Activated naive CD8-positive, alpha-beta T cell treated with anti-CD3 and anti-CD28 coated beads for 36 hours (primary cell): ENCODE measurements around the gene ZNRF4. TPM values are rescaled to one million over a fixed set of nuclear protein-coding genes. Genes with fewer than 3 reads are reported as not detected.
"Not testable (repeated sequence)": the region's sequence is repeated elsewhere in the genome, so short reads cannot be mapped to it uniquely, and the experiment has no call there.

Source experiments
- DNase-seq: peaks from one replicate; pipeline ENCODE4 v3.0.0; 2021
- H3K27ac Mint-ChIP-seq: one replicate; pipeline ENCODE4 v1.8.0; 2022; ENCODE audit warnings: mild to moderate bottlenecking, moderate library complexity, mixed read lengths
- H3K27me3 Mint-ChIP-seq: one replicate; pipeline ENCODE4 v1.8.0; 2022; ENCODE audit warnings: mild to moderate bottlenecking, mixed read lengths
- H3K36me3 Mint-ChIP-seq: one replicate; pipeline ENCODE4 v1.8.0; 2021; ENCODE audit warnings: mild to moderate bottlenecking, mixed read lengths
- H3K4me1 Mint-ChIP-seq: one replicate; pipeline ENCODE4 v1.8.0; 2021; ENCODE audit warnings: mixed read lengths
- H3K4me3 Mint-ChIP-seq: one replicate; pipeline ENCODE4 v1.8.0; 2022; ENCODE audit warnings: mild to moderate bottlenecking, moderate library complexity, mixed read lengths
- H3K9me3 Mint-ChIP-seq: one replicate; pipeline ENCODE4 v1.8.0; 2022; ENCODE audit warnings: mixed read lengths
- total RNA-seq, 2 experiments: library from RNA; stranded (reverse); gene quantifications; one replicate each; pipeline ENCODE4 v1.2.3, GENCODE V29; 2021

ZNRF4 gene
- total RNA-seq, 2 experiments from 2014 or later = not detected

DNA sequence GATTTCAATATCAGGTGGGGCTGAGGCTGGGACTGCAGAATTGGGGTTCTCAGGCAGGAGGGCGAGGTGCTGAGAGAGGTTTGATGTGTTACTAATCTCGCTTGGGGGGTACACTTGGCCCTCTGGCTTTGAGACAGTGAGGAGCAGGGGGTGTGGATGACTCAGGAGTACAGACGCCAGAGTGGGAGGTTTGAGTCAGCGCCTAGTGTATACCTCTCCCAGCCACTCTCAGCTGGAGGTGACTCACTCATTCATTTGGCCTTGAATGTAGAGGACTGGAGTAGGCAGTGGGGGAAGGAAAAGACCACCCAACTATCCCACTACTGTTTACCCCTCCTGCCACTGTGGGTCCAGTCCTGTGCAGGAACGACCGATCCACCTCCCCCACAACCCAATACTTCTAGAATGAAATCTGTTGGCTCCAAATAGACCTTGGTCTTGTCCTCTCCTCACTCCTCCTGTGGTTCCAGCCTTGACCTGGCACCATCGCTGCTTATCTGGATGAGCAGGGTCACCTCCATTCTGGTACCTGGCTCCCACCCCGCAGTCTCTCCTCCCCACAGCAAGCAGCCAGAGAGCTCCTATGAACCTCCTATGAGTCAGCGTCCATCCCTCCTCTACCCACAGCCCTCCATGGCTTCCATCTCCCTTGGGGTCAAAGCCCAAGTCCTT, 20.1 kb upstream of the ZNRF4 start:
- Mint-ChIP-seq H3K27me3 (peaks cover 55% of the 10 kb centered on the region), H3K36me3 (no peaks in the 10 kb centered on the region), H3K27ac (no peak overlapping the region), H3K4me1 (peaks cover 18% of the 10 kb centered on the region), H3K9me3 (peaks cover 2% of the 10 kb centered on the region), H3K4me3 (no peak overlapping the region)
- DNase-seq = peak; percentile 39

DNA sequence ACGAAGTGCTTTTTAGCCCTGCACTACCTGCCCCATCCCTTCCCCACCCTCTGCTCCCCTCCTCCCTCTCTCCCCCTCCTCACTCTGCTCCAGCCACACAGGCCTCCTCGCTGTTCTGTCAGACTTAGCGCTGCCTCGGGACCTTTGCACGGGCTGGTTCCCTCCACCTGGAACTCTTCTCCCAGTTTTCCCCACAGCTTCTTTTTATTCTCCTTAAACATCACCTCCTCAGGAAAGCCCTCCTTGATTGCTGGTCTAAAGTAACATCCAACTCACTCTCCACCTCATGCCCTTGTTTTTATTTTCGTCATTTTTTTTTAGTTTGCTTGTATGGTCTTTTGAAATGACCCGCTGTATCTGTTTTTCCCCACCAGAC, 19.6 kb upstream of the ZNRF4 start:
- Mint-ChIP-seq H3K4me3 (no peak overlapping the region), H3K27me3 (peaks cover 61% of the 10 kb centered on the region), H3K27ac (no peak overlapping the region), H3K9me3 (peaks cover 2% of the 10 kb centered on the region), H3K36me3 (no peaks in the 10 kb centered on the region), H3K4me1 (peaks cover 18% of the 10 kb centered on the region)
- DNase-seq = no peak

DNA sequence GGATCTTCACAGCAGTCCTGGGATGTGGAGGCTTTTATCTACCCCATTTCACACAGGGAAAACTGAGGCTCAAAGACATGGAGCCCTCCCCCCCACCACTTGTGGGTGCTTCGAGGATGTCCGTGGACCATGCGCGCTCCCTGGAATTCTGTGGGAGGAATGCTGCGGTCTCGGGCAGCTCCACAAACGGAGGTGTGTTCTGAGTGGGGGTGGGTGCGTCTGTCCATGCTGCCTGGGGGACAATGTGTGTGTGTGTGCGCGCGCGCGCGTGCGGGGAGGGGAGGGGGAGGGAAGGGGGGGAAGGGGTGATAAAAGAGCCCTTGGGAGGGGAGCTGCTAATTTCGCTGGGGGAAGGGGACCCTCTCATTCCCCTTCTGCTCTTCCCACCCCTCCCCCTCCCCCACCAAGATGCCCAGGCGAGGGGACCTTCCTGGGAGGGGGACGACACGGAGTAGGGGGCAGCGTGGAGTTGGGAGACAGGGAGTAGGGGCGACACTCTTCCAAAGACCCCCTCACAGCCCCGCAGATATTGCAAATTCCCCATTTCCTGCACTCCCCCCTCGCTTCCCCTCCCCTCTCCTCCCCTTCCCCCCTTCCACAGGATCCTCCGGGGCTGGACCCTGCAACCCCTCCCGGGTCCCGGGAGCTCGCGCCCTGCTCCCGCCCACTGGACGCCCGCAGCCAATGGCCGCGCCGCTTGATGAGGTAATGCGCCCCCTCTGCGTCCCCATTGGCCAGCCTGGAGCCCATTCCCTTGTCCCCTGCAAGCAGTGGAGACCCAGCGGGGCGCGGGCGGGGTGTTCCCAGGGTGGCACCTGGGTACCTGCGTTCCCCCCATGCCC, 18.9 kb upstream of the ZNRF4 start:
- H3K4me1 Mint-ChIP-seq = peaks cover 18% of the 10 kb centered on the region

DNA sequence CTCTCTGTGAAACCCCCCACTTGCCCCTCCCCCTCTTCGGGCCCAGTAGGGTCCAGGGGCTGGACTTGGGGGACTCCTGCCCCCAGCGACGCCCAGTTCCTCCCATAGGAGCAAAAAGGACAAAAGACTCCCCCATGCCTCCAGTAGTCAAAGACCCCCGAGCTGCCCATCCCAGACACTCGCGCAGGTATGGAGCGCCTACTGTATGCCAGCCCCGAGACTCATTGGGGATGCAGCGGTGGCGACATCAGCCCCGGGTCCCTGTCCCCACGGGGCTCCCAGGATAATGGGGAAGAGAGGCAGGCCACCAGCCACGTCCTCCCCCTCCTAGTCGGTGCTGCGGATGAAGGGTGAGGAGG, 18.3 kb upstream of the ZNRF4 start:
- peaks cover 18% of the 10 kb centered on the region for H3K4me1 Mint-ChIP-seq
- H3K36me3 Mint-ChIP-seq = no peaks in the 10 kb centered on the region
- no peak for DNase-seq
- H3K4me3 Mint-ChIP-seq = no peak overlapping the region
- no peak overlapping the region for H3K27ac Mint-ChIP-seq
- H3K27me3 Mint-ChIP-seq = peaks cover 66% of the 10 kb centered on the region
- peaks cover 2% of the 10 kb centered on the region for H3K9me3 Mint-ChIP-seq

More for the DNA sequence above, 18.9 kb upstream of the ZNRF4 start:
- Mint-ChIP-seq H3K27ac (no peak overlapping the region), H3K9me3 (peaks cover 2% of the 10 kb centered on the region), H3K4me3 (no peak overlapping the region), H3K36me3 (no peaks in the 10 kb centered on the region), H3K27me3 (peaks cover 66% of the 10 kb centered on the region)
- DNase-seq = no peak

- not testable (repeated sequence) for H3K27ac Mint-ChIP-seq, H3K9me3 Mint-ChIP-seq, H3K4me3 Mint-ChIP-seq, H3K36me3 Mint-ChIP-seq, DNase-seq
- Mint-ChIP-seq H3K4me1 (peaks cover 18% of the 10 kb centered on the region), H3K27me3 (peaks cover 65% of the 10 kb centered on the region)
These were observed 16.5 kb upstream of the ZNRF4 start for GRCh38 chr19:5438756-5439155.

DNA sequence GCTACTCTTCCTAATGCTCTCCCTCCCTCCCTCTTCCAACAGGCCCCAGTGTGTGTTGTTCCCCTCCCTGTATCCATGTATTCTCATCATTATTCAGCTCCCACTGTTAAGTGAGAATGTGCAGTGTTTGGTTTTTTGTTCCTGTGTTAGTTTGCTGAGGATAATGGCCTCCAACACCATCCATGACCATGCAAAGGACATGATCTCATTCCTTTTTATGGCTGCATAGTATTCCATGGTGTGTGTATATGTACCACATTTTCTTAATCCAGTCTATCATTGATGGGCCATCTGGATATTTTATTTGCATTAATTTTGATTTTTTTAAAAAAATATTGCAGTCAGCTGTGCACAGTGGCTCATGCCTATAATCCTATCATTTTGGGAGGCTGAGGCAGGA, 15.8 kb upstream of the ZNRF4 start:
- Mint-ChIP-seq H3K9me3 (no peaks in the 10 kb centered on the region), H3K36me3 (no peaks in the 10 kb centered on the region), H3K27ac (no peak overlapping the region), H3K27me3 (peaks cover 63% of the 10 kb centered on the region), H3K4me1 (peaks cover 15% of the 10 kb centered on the region), H3K4me3 (no peak overlapping the region)
- no peak for DNase-seq

DNA sequence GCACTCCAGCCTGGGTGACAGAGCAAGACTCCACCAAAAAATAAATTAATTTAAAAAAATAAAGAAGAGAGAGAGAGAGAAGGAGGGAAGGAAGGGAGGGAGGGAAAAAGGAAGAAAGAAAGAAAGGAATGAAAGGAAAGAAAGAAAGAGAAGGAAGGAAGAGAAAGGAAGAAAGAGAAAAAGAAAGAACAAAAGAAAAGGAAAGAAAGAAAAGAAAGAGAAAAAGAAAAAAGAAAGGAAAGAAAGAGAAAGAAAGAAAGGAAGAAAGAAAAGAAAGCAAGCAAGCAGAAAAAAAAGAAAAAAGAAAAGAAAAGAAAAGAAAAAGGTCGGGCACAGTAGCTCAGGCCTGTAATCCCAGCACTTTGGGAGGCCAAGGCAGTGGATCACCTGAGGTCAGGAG, 14.9 kb upstream of the ZNRF4 start:
- H3K27me3 Mint-ChIP-seq = peaks cover 64% of the 10 kb centered on the region
- H3K4me1 Mint-ChIP-seq = peaks cover 6% of the 10 kb centered on the region
- no peak overlapping the region for H3K4me3 Mint-ChIP-seq
- DNase-seq = no peak
- no peaks in the 10 kb centered on the region for H3K9me3 Mint-ChIP-seq
- no peaks in the 10 kb centered on the region for H3K36me3 Mint-ChIP-seq
- no peak overlapping the region for H3K27ac Mint-ChIP-seq

GRCh38 chr19:5443723-5444122, 11.5 kb upstream of the ZNRF4 start:
- no peak overlapping the region for H3K27ac Mint-ChIP-seq
- H3K9me3 Mint-ChIP-seq = no peaks in the 10 kb centered on the region
- H3K27me3 Mint-ChIP-seq = peaks cover 53% of the 10 kb centered on the region
- H3K36me3 Mint-ChIP-seq = no peaks in the 10 kb centered on the region
- H3K4me3 Mint-ChIP-seq = no peak overlapping the region
- no peak for DNase-seq
- no peaks in the 10 kb centered on the region for H3K4me1 Mint-ChIP-seq

GRCh38 chr19:5444431-5444830, 10.8 kb upstream of the ZNRF4 start:
- no peak for DNase-seq
- no peaks in the 10 kb centered on the region for H3K9me3 Mint-ChIP-seq
- peaks cover 53% of the 10 kb centered on the region for H3K27me3 Mint-ChIP-seq
- no peak overlapping the region for H3K4me3 Mint-ChIP-seq
- no peak overlapping the region for H3K27ac Mint-ChIP-seq
- no peaks in the 10 kb centered on the region for H3K36me3 Mint-ChIP-seq
- no peaks in the 10 kb centered on the region for H3K4me1 Mint-ChIP-seq

DNA sequence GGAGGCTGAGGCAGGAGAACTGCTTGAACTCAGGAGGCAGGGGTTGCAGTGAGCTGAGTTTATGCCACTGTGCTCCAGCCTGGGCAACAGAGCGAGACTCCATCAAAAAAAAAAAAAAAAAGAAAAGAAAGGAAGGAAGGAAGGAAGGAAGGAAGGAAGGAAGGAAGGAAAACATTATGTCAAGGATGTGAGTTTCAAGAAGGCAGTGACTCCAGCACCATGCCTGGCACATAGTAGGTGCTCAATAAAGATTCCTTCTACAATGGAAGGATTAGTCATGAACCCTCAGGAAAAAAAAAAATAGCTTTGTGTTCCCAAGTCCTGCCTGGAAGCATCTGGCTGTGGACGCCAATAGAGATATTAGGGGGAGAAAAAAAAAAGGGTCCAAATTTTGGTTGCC, 10.1 kb upstream of the ZNRF4 start:
- H3K4me1 Mint-ChIP-seq = no peaks in the 10 kb centered on the region
- no peaks in the 10 kb centered on the region for H3K9me3 Mint-ChIP-seq
- no peak for DNase-seq
- no peak overlapping the region for H3K27ac Mint-ChIP-seq
- H3K27me3 Mint-ChIP-seq = peaks cover 54% of the 10 kb centered on the region
- no peak overlapping the region for H3K4me3 Mint-ChIP-seq
- H3K36me3 Mint-ChIP-seq = no peaks in the 10 kb centered on the region

GRCh38 chr19:5445561-5446055, 9.6 kb upstream of the ZNRF4 start:
- no peak for DNase-seq
- Mint-ChIP-seq H3K36me3 (no peaks in the 10 kb centered on the region), H3K4me3 (no peak overlapping the region), H3K27ac (no peak overlapping the region), H3K9me3 (no peaks in the 10 kb centered on the region), H3K4me1 (no peaks in the 10 kb centered on the region), H3K27me3 (peaks cover 52% of the 10 kb centered on the region)

GRCh38 chr19:5447700-5448311, 7.4 kb upstream of the ZNRF4 start:
- DNase-seq = no peak
- no peaks in the 10 kb centered on the region for H3K4me1 Mint-ChIP-seq
- H3K4me3 Mint-ChIP-seq = no peak overlapping the region
- no peaks in the 10 kb centered on the region for H3K9me3 Mint-ChIP-seq
- no peaks in the 10 kb centered on the region for H3K36me3 Mint-ChIP-seq
- H3K27me3 Mint-ChIP-seq = peaks cover 51% of the 10 kb centered on the region
- H3K27ac Mint-ChIP-seq = no peak overlapping the region

DNA sequence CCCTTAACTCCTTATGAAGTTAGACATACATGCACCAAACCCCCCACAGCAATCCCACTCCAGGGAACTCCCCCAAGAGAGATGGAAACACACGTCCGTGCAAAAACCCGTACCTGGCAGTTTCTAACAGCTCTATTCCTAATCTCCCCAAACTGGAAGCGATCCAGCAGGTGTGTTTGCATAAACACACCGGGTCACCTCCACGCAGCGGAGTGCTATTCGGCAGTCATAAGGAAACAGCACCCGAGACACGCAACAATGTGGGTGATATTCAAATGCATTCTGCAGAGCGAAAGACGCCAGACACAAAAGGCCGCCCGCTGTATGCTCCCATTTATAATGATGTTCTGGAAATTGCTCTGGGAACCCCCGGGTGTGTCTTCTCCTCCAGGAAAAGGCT, 6.8 kb upstream of the ZNRF4 start:
- Mint-ChIP-seq H3K4me3 (no peak overlapping the region), H3K27ac (no peak overlapping the region), H3K4me1 (no peaks in the 10 kb centered on the region), H3K27me3 (peaks cover 49% of the 10 kb centered on the region), H3K9me3 (no peaks in the 10 kb centered on the region), H3K36me3 (no peaks in the 10 kb centered on the region)
- DNase-seq = no peak

GRCh38 chr19:5450482-5451126, 4.6 kb upstream of the ZNRF4 start:
- no peak for DNase-seq
- H3K4me1 Mint-ChIP-seq = no peaks in the 10 kb centered on the region
- H3K4me3 Mint-ChIP-seq = no peak overlapping the region
- no peaks in the 10 kb centered on the region for H3K9me3 Mint-ChIP-seq
- no peak overlapping the region for H3K27ac Mint-ChIP-seq
- no peaks in the 10 kb centered on the region for H3K36me3 Mint-ChIP-seq
- peaks cover 36% of the 10 kb centered on the region for H3K27me3 Mint-ChIP-seq

DNA sequence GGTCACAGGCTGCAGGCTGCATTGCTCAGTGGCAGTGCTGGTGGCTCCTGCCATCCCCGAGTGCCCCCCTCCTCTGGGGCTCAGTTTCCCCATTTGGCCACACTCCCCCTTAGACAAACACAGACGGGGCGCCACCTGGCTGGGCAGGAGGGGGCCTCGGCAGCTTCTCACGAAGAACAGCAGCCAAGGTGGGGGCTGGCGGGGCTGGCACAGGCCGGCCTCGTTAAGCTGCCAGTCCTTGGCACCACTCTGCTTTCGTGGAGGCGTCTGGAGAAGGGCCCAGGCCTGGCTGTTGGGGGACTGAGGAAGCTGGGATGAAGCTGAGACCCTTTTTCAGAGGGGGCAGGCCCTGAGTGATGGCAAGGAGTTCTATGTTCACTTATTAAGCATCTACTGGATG, 3.7 kb upstream of the ZNRF4 start:
- Mint-ChIP-seq H3K9me3 (no peaks in the 10 kb centered on the region), H3K27me3 (peaks cover 34% of the 10 kb centered on the region), H3K4me1 (no peaks in the 10 kb centered on the region), H3K36me3 (no peaks in the 10 kb centered on the region), H3K4me3 (no peak overlapping the region), H3K27ac (no peak overlapping the region)
- DNase-seq = no peak
